ENCODE data around the gene ADD1. TPM values are rescaled to one million over a fixed set of nuclear protein-coding genes. Genes with fewer than 3 reads are reported as not detected.

ADD1 gene
- total RNA-seq, 1 experiment from 2014 or later: 125 TPM

GRCh38 chr4:2856266-2856665 lies 12.6 kb downstream of the ADD1 start:
- intact Hi-C loops (cut with micrococcal nuclease; ENCODE audit: unreplicated experiment): no loop called here
- Mint-ChIP-seq H3K9me3 (ENCODE audit: low read depth, unreplicated experiment) (no peaks in the 10 kb centered on the region), H3K4me1 (ENCODE audit: low read depth, unreplicated experiment) (peaks cover 16% of the 10 kb centered on the region), H3K4me3 (ENCODE audit: low read depth, unreplicated experiment) (no peak overlapping the region), H3K27me3 (ENCODE audit: unreplicated experiment) (no peaks in the 10 kb centered on the region), H3K36me3 (ENCODE audit: insufficient read depth, unreplicated experiment) (no peaks in the 10 kb centered on the region), H3K27ac (ENCODE audit: unreplicated experiment) (no peak overlapping the region)
- BruUV-seq (replicated peaks): no TSS peak
- CTCF ChIA-PET: no interaction called here
- DNase-seq: no peak
- no peak for TF ChIP-seq CTCF (IDR thresholded peaks at IDR 0.05; ENCODE audit: unreplicated experiment)

- DNase-seq: no peak
- CTCF ChIA-PET: no interaction called here
- Mint-ChIP-seq H3K27me3 (ENCODE audit: unreplicated experiment) (no peaks in the 10 kb centered on the region), H3K9me3 (ENCODE audit: low read depth, unreplicated experiment) (no peaks in the 10 kb centered on the region), H3K36me3 (ENCODE audit: insufficient read depth, unreplicated experiment) (no peaks in the 10 kb centered on the region), H3K4me1 (ENCODE audit: low read depth, unreplicated experiment) (peaks cover 28% of the 10 kb centered on the region), H3K27ac (ENCODE audit: unreplicated experiment) (no peak overlapping the region), H3K4me3 (ENCODE audit: low read depth, unreplicated experiment) (no peak overlapping the region)
- intact Hi-C loops (cut with micrococcal nuclease; ENCODE audit: unreplicated experiment): no loop called here
- no peak for TF ChIP-seq CTCF (IDR thresholded peaks at IDR 0.05; ENCODE audit: unreplicated experiment)
- no TSS peak for BruUV-seq (replicated peaks)
These were observed 13.8 kb downstream of the ADD1 start for GRCh38 chr4:2857349-2857927.

- H3K4me3 Mint-ChIP-seq (ENCODE audit: low read depth, unreplicated experiment): no peak overlapping the region
- intact Hi-C loops (cut with micrococcal nuclease; ENCODE audit: unreplicated experiment): no loop called here
These were observed 15.0 kb downstream of the ADD1 start for GRCh38 chr4:2858451-2859217.

GRCh38 chr4:2859514-2859913 lies 15.9 kb downstream of the ADD1 start:
- no peaks in the 10 kb centered on the region for H3K27me3 Mint-ChIP-seq (ENCODE audit: unreplicated experiment)
- DNase-seq: no peak
- intact Hi-C loops (cut with micrococcal nuclease; ENCODE audit: unreplicated experiment): no loop called here
- no peaks in the 10 kb centered on the region for H3K9me3 Mint-ChIP-seq (ENCODE audit: low read depth, unreplicated experiment)
- peaks cover 33% of the 10 kb centered on the region for H3K4me1 Mint-ChIP-seq (ENCODE audit: low read depth, unreplicated experiment)
- H3K4me3 Mint-ChIP-seq (ENCODE audit: low read depth, unreplicated experiment): no peak overlapping the region
- CTCF ChIA-PET: no interaction called here
- no TSS peak for BruUV-seq (replicated peaks)
- no peaks in the 10 kb centered on the region for H3K36me3 Mint-ChIP-seq (ENCODE audit: insufficient read depth, unreplicated experiment)
- TF ChIP-seq CTCF (IDR thresholded peaks at IDR 0.05; ENCODE audit: unreplicated experiment): no peak
- no peak overlapping the region for H3K27ac Mint-ChIP-seq (ENCODE audit: unreplicated experiment)

More at GRCh38 chr4:2858451-2859217, 15.0 kb downstream of the ADD1 start:
- no TSS peak for BruUV-seq (replicated peaks)
- H3K4me1 Mint-ChIP-seq (ENCODE audit: low read depth, unreplicated experiment): peaks cover 33% of the 10 kb centered on the region
- no peak for DNase-seq
- no peaks in the 10 kb centered on the region for H3K36me3 Mint-ChIP-seq (ENCODE audit: insufficient read depth, unreplicated experiment)
- H3K9me3 Mint-ChIP-seq (ENCODE audit: low read depth, unreplicated experiment): no peaks in the 10 kb centered on the region
- H3K27me3 Mint-ChIP-seq (ENCODE audit: unreplicated experiment): no peaks in the 10 kb centered on the region
- H3K27ac Mint-ChIP-seq (ENCODE audit: unreplicated experiment): no peak overlapping the region
- TF ChIP-seq CTCF (IDR thresholded peaks at IDR 0.05; ENCODE audit: unreplicated experiment): no peak
- CTCF ChIA-PET: no interaction called here

All from Calu3 (cell line).